HuH-7 (cell line): ENCODE data around the gene WASF1.
"Not testable (repeated sequence)": the region's sequence is repeated elsewhere in the genome, so short reads cannot be mapped to it uniquely, and the experiment has no call there.

Experiments
- DNase-seq: peaks from one replicate; pipeline ENCODE4 v3.0.0; 2011; ENCODE audit warnings: low spot score

WASF1 gene

GRCh38 chr6:110089323-110089722 is 90.1 kb downstream of the WASF1 start:
- DNase-seq: no peak

- no peak for DNase-seq
Observed at GRCh38 chr6:110085285-110085684, 94.2 kb downstream of the WASF1 start.

- DNase-seq: no peak
Observed at GRCh38 chr6:110083875-110084585, 95.4 kb downstream of the WASF1 start.

- no peak for DNase-seq
Observed at GRCh38 chr6:110075406-110075805, 104.1 kb downstream of the WASF1 start.

- not testable (repeated sequence) for DNase-seq
Observed at GRCh38 chr6:110073474-110073873, 106.0 kb downstream of the WASF1 start.

GRCh38 chr6:110068592-110068967 is 110.9 kb downstream of the WASF1 start:
- DNase-seq: no peak

GRCh38 chr6:110067837-110068591 is 111.5 kb downstream of the WASF1 start:
- DNase-seq: no peak

GRCh38 chr6:110064744-110065524 is 114.5 kb downstream of the WASF1 start:
- DNase-seq: no peak

- no peak for DNase-seq
Observed at GRCh38 chr6:110063594-110064263, 115.7 kb downstream of the WASF1 start.

- no peak for DNase-seq
Observed at GRCh38 chr6:110055387-110055735, 124.1 kb downstream of the WASF1 start.

- DNase-seq: no peak
Observed at GRCh38 chr6:110054664-110055386, 124.6 kb downstream of the WASF1 start.

GRCh38 chr6:110053395-110054240 is 125.9 kb downstream of the WASF1 start:
- peak; percentile 49 for DNase-seq

- DNase-seq: no peak
Observed at GRCh38 chr6:110050440-110050813, 129.0 kb downstream of the WASF1 start.
